ENCODE results near the gene GFER. TPM values are rescaled to one million over a fixed set of nuclear protein-coding genes. Genes with fewer than 3 reads are reported as not detected.

GFER gene
- polyA plus RNA-seq, 1 of the 3 experiments (the other 2 are of a cell fraction): 20.4 TPM

DNA sequence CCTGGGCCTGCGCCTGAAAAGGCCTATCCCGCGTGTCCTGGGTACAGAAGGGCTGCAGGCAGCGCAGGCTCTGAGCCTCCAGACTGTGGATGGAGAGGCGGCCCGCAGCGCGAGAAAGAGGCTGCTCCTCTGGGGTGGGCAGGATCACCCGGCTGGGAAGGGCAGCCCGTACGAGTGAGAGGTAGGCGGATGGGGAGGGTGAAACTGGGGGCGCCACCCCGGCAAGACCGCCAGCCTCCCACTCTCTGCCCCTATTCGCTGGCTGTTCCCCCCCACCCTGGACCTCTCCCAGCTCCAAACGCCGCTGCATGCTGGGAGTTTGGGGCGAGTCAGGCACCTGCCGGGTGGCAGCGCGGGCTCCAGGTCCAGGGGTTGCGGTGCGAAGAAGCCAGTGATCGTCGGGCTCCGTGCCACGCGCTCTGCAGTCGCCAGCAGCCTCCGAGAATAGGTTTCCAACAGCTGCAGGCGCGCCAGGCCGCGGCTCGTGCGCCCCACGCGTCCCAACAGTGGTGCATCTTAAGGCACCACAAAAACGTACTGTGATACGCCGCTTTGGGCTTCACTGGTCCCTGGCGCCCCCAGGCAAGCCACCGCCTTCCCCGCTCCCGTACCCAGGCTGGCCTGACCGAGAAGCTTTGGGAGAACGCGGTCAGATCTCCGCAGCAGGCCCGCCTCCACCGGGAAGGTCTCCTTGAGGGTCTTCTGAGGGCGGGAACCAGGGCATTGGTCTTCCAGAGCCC is 3.8 kb upstream of the GFER start (continued):
- TF ChIP-seq RFX5 (IDR thresholded peaks at IDR 0.05; ENCODE audit: low read length): no peak
- TF ChIP-seq FOSL2 (IDR thresholded peaks at IDR 0.05; ENCODE audit: borderline replicate concordance, low read depth): no peak

- Histone ChIP-seq H3K9me2 (no peaks in the 10 kb centered on the region), H3K4me2 (no peak overlapping the region), H3K27ac (ENCODE audit: low read depth in 2 of 2, low read length in 1 of 2) (no peak overlapping the region), H4K20me1 (ENCODE audit: insufficient read depth) (no peaks in the 10 kb centered on the region), H3F3A (replicated peaks; ENCODE audit: insufficient read depth) (peaks cover 15% of the 10 kb centered on the region), H3K9ac (no peak overlapping the region), H3K36me3 (replicated peaks in 1 of 2; ENCODE audit: control insufficient read depth in 1 of 2, insufficient read depth in 2 of 2, low read length in 1 of 2) (peaks cover 8 to 35% of the 10 kb centered on the region in 2 experiments), H2AFZ (ENCODE audit: low read depth) (no peak overlapping the region), H3K79me2 (ENCODE audit: insufficient read depth) (peaks cover 13% of the 10 kb centered on the region; the same call in 1 of the 2 replicates), H3K27me3 (ENCODE audit: insufficient read depth) (no peaks in the 10 kb centered on the region), H3K4me1 (ENCODE audit: control insufficient read depth in 1 of 2, insufficient read depth in 2 of 2, low read depth in 1 of 2, low read length in 1 of 2) (peaks cover 8 to 20% of the 10 kb centered on the region in 2 experiments; a peak in 2 of 4 replicates), H3K4me3 (ENCODE audit: low read depth in 2 of 2, low read length in 1 of 2) (no peak overlapping the region), H3K9me3 (no peaks in the 10 kb centered on the region)
- DNase-seq: no peak
- ChIA-PET CTCF (interaction anchor here (3.3 kb wide), 1 partner anchor 23 kb away, joined by 19 read pairs; no protein-coding TSS in a partner anchor), POLR2A (interaction anchor here (2.2 kb wide), 1 partner anchor 16 kb away, joined by 12 read pairs; the partner anchor contains the start of gene RPS2)
- TF ChIP-seq GATA2 (CRISPR knock-in tag; IDR thresholded peaks at IDR 0.05) (no peak), TAF1 (IDR thresholded peaks at IDR 0.05; ENCODE audit: borderline replicate concordance, low read depth, low read length) (no peak), TCF12 (IDR thresholded peaks at IDR 0.05) (no peak), NFIC (IDR thresholded peaks at IDR 0.05; ENCODE audit: borderline replicate concordance) (no peak), MEF2A (IDR thresholded peaks at IDR 0.05; ENCODE audit: borderline replicate concordance, low read depth) (no peak), GABPA (IDR thresholded peaks at IDR 0.05; ENCODE audit: low read depth) (no peak), SIN3A (IDR thresholded peaks at IDR 0.05; ENCODE audit: borderline replicate concordance, low read depth, low read length) (no peak), EP300 (IDR thresholded peaks at IDR 0.05; ENCODE audit: borderline replicate concordance in 1 of 2, low read depth in 1 of 2, low read length in 1 of 2) (no peak), ELF1 (IDR thresholded peaks at IDR 0.05) (no peak)
- WGBS (ENCODE audit: low lambda C conversion rate): 92% methylated on average over 11 of the region's 16 CpGs
These were observed 3.3 kb upstream of the GFER start for GRCh38 chr16:1980770-1981087.

DNA sequence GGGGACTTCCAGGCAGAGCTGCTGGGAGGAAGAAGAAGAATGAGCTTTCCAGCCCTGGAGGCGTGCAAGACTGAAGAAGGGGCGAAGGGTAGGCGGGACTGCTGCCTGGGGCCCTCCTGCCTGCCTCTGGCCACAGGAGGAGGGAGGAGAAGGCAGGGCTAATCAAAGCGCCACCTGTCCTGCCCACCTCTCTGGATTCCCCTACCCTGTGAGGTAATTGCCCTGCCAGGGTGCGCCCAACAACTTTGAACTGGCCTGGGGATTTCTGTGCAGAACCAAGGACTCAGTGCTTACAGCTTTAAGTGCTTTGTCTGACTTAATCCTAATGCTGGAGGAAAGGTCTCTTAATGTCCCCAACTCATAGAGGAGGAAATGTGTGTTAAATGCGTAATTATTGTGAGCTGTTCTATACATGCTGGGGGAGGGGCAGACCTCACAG is 2.6 kb upstream of the GFER start, which contains the start of gene NOXO1:
Gene NOXO1 (minus strand): TSS at position 72 of the 439 bp plus-strand sequence. CDS start 290 bp downstream, outside the sequence.
- Histone ChIP-seq H3K9me3 (no peaks in the 10 kb centered on the region), H3K36me3 (replicated peaks in 1 of 2; ENCODE audit: control insufficient read depth in 1 of 2, insufficient read depth in 2 of 2, low read length in 1 of 2) (peaks cover 5 to 35% of the 10 kb centered on the region in 2 experiments), H4K20me1 (ENCODE audit: insufficient read depth) (no peaks in the 10 kb centered on the region), H3K4me3 (ENCODE audit: low read depth in 2 of 2, low read length in 1 of 2) (no peak within 1 kb of the TSS), H3K27ac (ENCODE audit: low read depth in 2 of 2, low read length in 1 of 2) (no peak within 1 kb of the TSS), H2AFZ (ENCODE audit: low read depth) (no peak within 1 kb of the TSS), H3K79me2 (ENCODE audit: insufficient read depth) (peaks cover 19% of the 10 kb centered on the region; the same call in 1 of the 2 replicates), H3K4me2 (no peak within 1 kb of the TSS), H3K4me1 (ENCODE audit: control insufficient read depth in 1 of 2, insufficient read depth in 2 of 2, low read depth in 1 of 2, low read length in 1 of 2) (peaks cover 8 to 20% of the 10 kb centered on the region in 2 experiments; a peak in 2 of 4 replicates), H3K9ac (no peak within 1 kb of the TSS), H3K9me2 (no peaks in the 10 kb centered on the region), H3F3A (replicated peaks; ENCODE audit: insufficient read depth) (peaks cover 15% of the 10 kb centered on the region), H3K27me3 (ENCODE audit: insufficient read depth) (no peaks in the 10 kb centered on the region)
- no peak for DNase-seq
- ChIA-PET CTCF (interaction anchor here (0.6 to 3.3 kb wide), 3 partner anchors 12 to 145 kb away, joined by 3 to 19 read pairs (median 3); no protein-coding TSS in a partner anchor), POLR2A (interaction anchor here (2.2 kb wide), 1 partner anchor 17 kb away, joined by 12 read pairs; the partner anchor contains the start of gene RPS2)
- 93% methylated on average over 6 of the region's 6 CpGs for WGBS (ENCODE audit: low lambda C conversion rate)
- no peak for TF ChIP-seq ELF1 (IDR thresholded peaks at IDR 0.05)
- TF ChIP-seq GATA2 (CRISPR knock-in tag; IDR thresholded peaks at IDR 0.05): no peak
- no peak for TF ChIP-seq EP300 (IDR thresholded peaks at IDR 0.05; ENCODE audit: borderline replicate concordance in 1 of 2, low read depth in 1 of 2, low read length in 1 of 2)
- no peak for TF ChIP-seq POLR2AphosphoS5 (IDR thresholded peaks at IDR 0.05; ENCODE audit: low read depth, low read length)
- no peak for TF ChIP-seq RXRA (IDR thresholded peaks at IDR 0.05; ENCODE audit: borderline replicate concordance, low read depth)
- TF ChIP-seq SMC3 (IDR thresholded peaks at IDR 0.05; ENCODE audit: low read depth, low read length): no peak
